Measurements from ENCODE around the gene FAM98A. TPM values are rescaled to one million over a fixed set of nuclear protein-coding genes. Genes with fewer than 3 reads are reported as not detected.

The FAM98A gene
- polyA plus RNA-seq, 1 of the 3 experiments (the other 2 are of a cell fraction) = 231 TPM

- Histone ChIP-seq H3K27ac (ENCODE audit: low read depth in 2 of 2, low read length in 1 of 2) (peak overlapping the region in 1 of 2 experiments; percentile 10; a peak in 2 of 4 replicates), H3K9ac (no peak overlapping the region), H3K9me2 (no peaks in the 10 kb centered on the region), H3K36me3 (replicated peaks in 1 of 2; ENCODE audit: control insufficient read depth in 1 of 2, insufficient read depth in 2 of 2, low read length in 1 of 2) (no peaks in the 10 kb centered on the region), H4K20me1 (ENCODE audit: insufficient read depth) (no peaks in the 10 kb centered on the region), H3K4me1 (ENCODE audit: control insufficient read depth in 1 of 2, insufficient read depth in 2 of 2, low read depth in 1 of 2, low read length in 1 of 2) (no peaks in the 10 kb centered on the region; a peak in 1 of 4 replicates), H2AFZ (ENCODE audit: low read depth) (no peak overlapping the region), H3K79me2 (ENCODE audit: insufficient read depth) (no peaks in the 10 kb centered on the region), H3K9me3 (no peaks in the 10 kb centered on the region), H3K4me2 (no peak overlapping the region), H3K4me3 (ENCODE audit: low read depth in 2 of 2, low read length in 1 of 2) (no peak overlapping the region), H3F3A (replicated peaks; ENCODE audit: insufficient read depth) (no peaks in the 10 kb centered on the region), H3K27me3 (ENCODE audit: insufficient read depth) (no peaks in the 10 kb centered on the region)
- DNase-seq = no peak
- CTCF ChIA-PET = interaction anchor here (0.7 to 2.3 kb wide), 2 partner anchors 27 to 783 kb away, joined by 3 to 9 read pairs; no protein-coding TSS in a partner anchor
- whole genome bisulfite sequencing (ENCODE audit: low lambda C conversion rate) = 37% methylated on average over 3 of the region's 3 CpGs
- TF ChIP-seq CHD2 (IDR thresholded peaks at IDR 0.05; ENCODE audit: low read length, partially characterized antibody) (no peak), FOSL2 (IDR thresholded peaks at IDR 0.05; ENCODE audit: borderline replicate concordance, low read depth) (no peak), EP300 (IDR thresholded peaks at IDR 0.05; ENCODE audit: borderline replicate concordance in 1 of 2, low read depth in 1 of 2, low read length in 1 of 2) (no peak), CTCF (IDR thresholded peaks at IDR 0.05) (no peak), SIN3A (IDR thresholded peaks at IDR 0.05; ENCODE audit: borderline replicate concordance, low read depth, low read length) (no peak), ZBTB33 (IDR thresholded peaks at IDR 0.05; ENCODE audit: borderline replicate concordance, low read depth) (no peak), MEF2A (IDR thresholded peaks at IDR 0.05; ENCODE audit: borderline replicate concordance, low read depth) (no peak), GATA2 (CRISPR knock-in tag; IDR thresholded peaks at IDR 0.05) (no peak), RXRA (IDR thresholded peaks at IDR 0.05; ENCODE audit: borderline replicate concordance, low read depth) (no peak), MAX (IDR thresholded peaks at IDR 0.05; ENCODE audit: low read depth) (no peak)
- POLR2A ChIA-PET = no interaction called here
These were observed 43.4 kb downstream of the FAM98A start for GRCh38 chr2:33555681-33556080.

GRCh38 chr2:33552758-33553461 lies 46.2 kb downstream of the FAM98A start:
- WGBS (ENCODE audit: low lambda C conversion rate) = 73% methylated on average over 1 of the region's 1 CpG
- no peaks in the 10 kb centered on the region for H3F3A ChIP-seq (replicated peaks; ENCODE audit: insufficient read depth)
- no peak overlapping the region for H3K27ac ChIP-seq (ENCODE audit: low read depth in 2 of 2, low read length in 1 of 2)
- H3K4me3 ChIP-seq (ENCODE audit: low read depth in 2 of 2, low read length in 1 of 2) = no peak overlapping the region
- DNase-seq = no peak
- no peaks in the 10 kb centered on the region for H3K9me2 ChIP-seq
- no peaks in the 10 kb centered on the region for H3K27me3 ChIP-seq (ENCODE audit: insufficient read depth)
- H4K20me1 ChIP-seq (ENCODE audit: insufficient read depth) = no peaks in the 10 kb centered on the region
- CTCF ChIA-PET = interaction anchor here (0.7 to 1.0 kb wide), 3 partner anchors 11 to 30 kb away, joined by 3 to 4 read pairs (median 3); no protein-coding TSS in a partner anchor
- POLR2A ChIA-PET = no interaction called here
- H3K36me3 ChIP-seq (replicated peaks in 1 of 2; ENCODE audit: control insufficient read depth in 1 of 2, insufficient read depth in 2 of 2, low read length in 1 of 2) = no peaks in the 10 kb centered on the region
- H3K4me2 ChIP-seq = no peak overlapping the region
- TF ChIP-seq CTCF (IDR thresholded peaks at IDR 0.05) (no peak), FOSL2 (IDR thresholded peaks at IDR 0.05; ENCODE audit: borderline replicate concordance, low read depth) (0 out of 2 replicates have a peak, but pooled peaks have one; percentile 6)
- no peaks in the 10 kb centered on the region for H3K9me3 ChIP-seq
- no peak overlapping the region for H2AFZ ChIP-seq (ENCODE audit: low read depth)
- no peak overlapping the region for H3K9ac ChIP-seq
- no peaks in the 10 kb centered on the region for H3K79me2 ChIP-seq (ENCODE audit: insufficient read depth)
- H3K4me1 ChIP-seq (ENCODE audit: control insufficient read depth in 1 of 2, insufficient read depth in 2 of 2, low read depth in 1 of 2, low read length in 1 of 2) = no peaks in the 10 kb centered on the region; a peak in 1 of 4 replicates

All from SK-N-SH (cell line).